Measurements from ENCODE around the gene SVOP.

SVOP gene

DNA sequence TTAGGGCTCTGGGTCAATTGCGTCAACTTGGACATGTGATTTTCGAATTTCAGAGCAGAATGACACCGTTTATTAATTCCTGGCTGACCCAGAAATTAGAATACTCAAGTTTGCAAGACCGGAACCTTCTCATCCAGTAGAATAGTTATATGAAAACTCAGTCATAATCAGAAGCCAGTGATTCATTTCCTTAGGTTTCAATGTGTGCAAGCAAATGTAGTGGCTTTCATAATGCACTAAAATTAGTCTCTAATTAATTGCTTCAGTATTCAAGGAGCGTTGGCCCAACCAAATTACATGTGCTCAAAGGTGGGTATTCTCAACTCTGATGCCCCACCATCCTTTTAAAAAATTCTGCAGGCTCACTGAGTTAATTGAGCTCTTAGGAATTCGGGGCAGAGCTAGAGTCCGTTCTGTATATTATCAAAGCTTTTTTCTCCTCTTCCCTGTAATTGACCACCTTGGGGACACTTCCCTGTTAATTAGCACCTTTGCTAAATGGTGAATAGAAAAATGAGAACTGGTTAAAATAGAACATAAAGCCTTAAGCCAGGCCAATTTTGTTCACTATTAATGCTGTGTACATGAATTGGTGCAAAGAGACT, 85.6 kb downstream of the SVOP start:
- no peak for DNase-seq (ENCODE audit: low spot score)

DNA sequence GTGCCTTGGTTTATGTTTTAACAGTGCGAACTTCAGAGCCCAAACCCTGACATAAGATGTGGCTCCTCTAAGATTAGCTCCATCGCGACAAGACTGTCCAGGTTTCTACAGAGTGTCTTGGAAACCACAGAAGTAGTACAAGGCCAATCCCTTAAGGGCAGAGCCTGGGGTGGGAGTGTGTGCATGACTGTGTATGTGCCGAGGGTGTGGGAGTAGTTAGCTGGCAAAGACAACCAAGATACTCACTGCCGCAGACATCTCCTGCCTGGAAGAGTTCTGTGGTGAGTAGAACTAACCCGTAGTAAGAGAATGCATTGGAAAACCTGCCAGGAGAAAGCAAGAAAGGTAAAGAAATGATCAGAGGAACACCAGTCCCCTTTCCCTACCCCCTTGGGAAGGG, 86.9 kb downstream of the SVOP start:
- no peak for DNase-seq (ENCODE audit: low spot score)

GRCh38 chr12:108930756-108931155, 90.1 kb downstream of the SVOP start:
- no peak for DNase-seq (ENCODE audit: low spot score)

- no peak for DNase-seq (ENCODE audit: low spot score)
Observed at GRCh38 chr12:108930155-108930554, 90.7 kb downstream of the SVOP start.

DNA sequence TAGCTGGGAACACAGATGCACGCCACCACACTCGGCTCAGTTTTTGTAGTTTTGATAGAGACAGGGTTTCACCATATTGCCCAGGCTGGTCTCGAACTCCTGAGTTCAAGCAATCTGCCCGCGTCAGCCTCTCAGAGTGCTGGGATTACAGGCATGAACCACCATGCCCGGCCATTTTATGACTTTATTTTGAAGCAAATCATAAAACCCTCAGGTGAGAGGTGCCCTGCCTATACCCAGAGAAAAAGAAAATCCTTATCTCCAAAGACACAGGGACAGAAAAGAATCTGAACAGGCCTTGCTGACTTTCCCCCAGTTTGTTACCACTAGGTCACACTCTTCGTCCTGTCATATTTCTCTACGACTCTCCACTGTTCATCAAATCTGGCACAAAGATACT, 92.2 kb downstream of the SVOP start:
- DNase-seq (ENCODE audit: low spot score) = no peak

GRCh38 chr12:108922918-108923317, 98.0 kb downstream of the SVOP start:
- no peak for DNase-seq (ENCODE audit: low spot score)

- no peak for DNase-seq (ENCODE audit: low spot score)
Observed at GRCh38 chr12:108921946-108922345, 98.9 kb downstream of the SVOP start.

- DNase-seq (ENCODE audit: low spot score) = no peak
Observed at GRCh38 chr12:108918960-108919642, 101.8 kb downstream of the SVOP start.

GRCh38 chr12:108918206-108918605, 102.7 kb downstream of the SVOP start:
- DNase-seq (ENCODE audit: low spot score) = no peak

DNA sequence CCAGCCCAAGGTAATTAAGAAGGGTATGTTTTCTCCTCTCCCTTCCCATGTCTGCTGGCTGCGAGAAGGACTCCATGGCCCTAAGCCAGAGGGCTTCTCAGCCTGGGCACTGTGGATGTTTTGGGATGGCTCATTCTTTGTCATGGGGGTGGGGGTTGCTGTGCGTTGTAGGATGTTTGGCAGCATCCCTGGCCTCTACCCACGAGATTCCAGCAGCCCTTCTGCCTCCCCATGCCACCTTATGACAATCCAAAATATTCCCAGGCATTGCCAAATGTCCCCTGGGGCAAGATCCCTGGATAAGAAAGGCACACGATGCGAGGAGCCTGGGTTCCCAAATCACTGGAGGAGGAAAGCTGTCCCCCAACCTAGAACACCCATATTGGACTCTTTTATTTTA, 104.5 kb downstream of the SVOP start:
- DNase-seq (ENCODE audit: low spot score) = no peak

GRCh38 chr12:108915632-108916133, 105.2 kb downstream of the SVOP start:
- DNase-seq (ENCODE audit: low spot score) = no peak

GRCh38 chr12:108914121-108914531, 106.7 kb downstream of the SVOP start:
- DNase-seq (ENCODE audit: low spot score) = peak; percentile 49

GRCh38 chr12:108912361-108912760, 108.5 kb downstream of the SVOP start:
- DNase-seq (ENCODE audit: low spot score) = no peak

GRCh38 chr12:108911915-108912314, 109.0 kb downstream of the SVOP start:
- DNase-seq (ENCODE audit: low spot score) = no peak

GRCh38 chr12:108910336-108910735, 110.5 kb downstream of the SVOP start:
- DNase-seq (ENCODE audit: low spot score) = peak; percentile 20

DNA sequence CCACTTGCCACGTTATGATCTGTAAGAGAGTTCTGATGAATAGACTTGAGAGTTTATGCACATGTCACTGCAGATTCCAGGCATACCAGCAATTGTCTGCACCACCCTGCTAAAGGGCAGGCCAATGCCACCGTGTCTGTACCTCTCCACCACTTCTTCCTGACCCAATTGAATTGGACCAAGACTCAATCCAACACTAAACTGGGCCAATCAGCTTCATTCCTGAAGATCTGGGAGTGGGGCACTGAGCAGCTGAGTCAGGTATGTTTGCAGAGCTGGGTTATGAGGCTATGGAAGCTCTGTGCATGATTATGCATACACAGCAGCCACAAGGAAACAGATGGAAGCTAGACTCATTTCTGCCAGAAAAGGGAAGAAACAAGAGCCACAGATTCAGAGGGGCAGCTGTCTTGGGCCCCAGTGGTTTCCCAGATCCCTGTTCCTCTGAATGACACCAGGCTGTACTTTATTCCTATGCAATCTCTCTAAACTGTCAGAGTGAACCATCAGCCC, 113.0 kb downstream of the SVOP start:
- peak; percentile 34 for DNase-seq (ENCODE audit: low spot score)

DNA sequence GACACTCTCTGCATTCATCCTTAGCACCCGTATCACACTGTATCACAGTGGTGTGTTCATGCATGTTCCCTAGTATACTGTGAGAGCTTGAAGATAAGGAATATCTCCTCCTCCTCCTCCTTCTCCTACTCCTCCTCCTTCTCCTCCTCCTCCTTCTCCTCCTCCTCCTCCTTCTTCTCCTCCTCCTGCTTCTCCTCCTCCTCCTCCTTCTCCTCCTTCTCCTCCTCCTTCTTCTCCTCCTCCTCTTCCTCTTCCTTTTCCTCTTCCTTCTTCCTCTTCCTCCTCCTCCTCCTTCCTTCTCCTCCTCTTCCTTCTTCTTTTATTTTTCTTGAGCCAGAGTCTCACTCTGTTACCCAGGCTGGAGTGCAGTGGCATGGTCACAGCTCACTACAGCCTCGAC, 113.9 kb downstream of the SVOP start:
- no peak for DNase-seq (ENCODE audit: low spot score)

DNA sequence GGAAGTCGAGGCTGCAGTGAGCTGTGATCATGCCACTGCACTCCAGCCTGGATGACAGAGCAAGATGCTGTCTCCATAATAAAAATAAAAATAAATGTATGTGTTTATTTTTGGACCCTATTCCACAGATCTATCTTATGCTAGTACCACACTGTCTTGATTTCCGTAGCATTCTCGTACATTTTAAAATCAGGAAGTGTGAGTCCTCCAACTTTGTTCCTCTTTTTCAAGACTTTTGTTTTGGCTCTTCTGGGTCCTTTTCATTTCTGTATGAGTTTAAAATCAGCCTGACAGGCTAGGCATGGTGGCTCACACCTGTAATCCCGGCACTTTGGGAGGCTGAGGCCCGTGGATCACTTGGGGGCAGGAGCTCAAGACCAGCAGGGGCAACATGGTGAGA, 115.1 kb downstream of the SVOP start:
- no peak for DNase-seq (ENCODE audit: low spot score)

GRCh38 chr12:108899145-108899544, 121.7 kb downstream of the SVOP start:
- no peak for DNase-seq (ENCODE audit: low spot score)

- no peak for DNase-seq (ENCODE audit: low spot score)
Observed at GRCh38 chr12:108896817-108897216, 124.1 kb downstream of the SVOP start.

- DNase-seq (ENCODE audit: low spot score) = no peak
Observed at GRCh38 chr12:108896336-108896735, 124.5 kb downstream of the SVOP start.

GRCh38 chr12:108895220-108895802, 125.6 kb downstream of the SVOP start:
- DNase-seq (ENCODE audit: low spot score) = no peak

GRCh38 chr12:108890208-108890607, 130.7 kb downstream of the SVOP start:
- DNase-seq (ENCODE audit: low spot score) = no peak
